Measurements from ENCODE around the gene EEF1AKMT3. TPM values are rescaled to one million over a fixed set of nuclear protein-coding genes. Genes with fewer than 3 reads are reported as not detected.

EEF1AKMT3 gene
- total and polyA plus RNA-seq, 9 of the 15 experiments (the other 6 are each of a cell fraction or from before 2014, with no cell fraction given) = 4.1 to 17.2 (median 7.9) TPM

DNA sequence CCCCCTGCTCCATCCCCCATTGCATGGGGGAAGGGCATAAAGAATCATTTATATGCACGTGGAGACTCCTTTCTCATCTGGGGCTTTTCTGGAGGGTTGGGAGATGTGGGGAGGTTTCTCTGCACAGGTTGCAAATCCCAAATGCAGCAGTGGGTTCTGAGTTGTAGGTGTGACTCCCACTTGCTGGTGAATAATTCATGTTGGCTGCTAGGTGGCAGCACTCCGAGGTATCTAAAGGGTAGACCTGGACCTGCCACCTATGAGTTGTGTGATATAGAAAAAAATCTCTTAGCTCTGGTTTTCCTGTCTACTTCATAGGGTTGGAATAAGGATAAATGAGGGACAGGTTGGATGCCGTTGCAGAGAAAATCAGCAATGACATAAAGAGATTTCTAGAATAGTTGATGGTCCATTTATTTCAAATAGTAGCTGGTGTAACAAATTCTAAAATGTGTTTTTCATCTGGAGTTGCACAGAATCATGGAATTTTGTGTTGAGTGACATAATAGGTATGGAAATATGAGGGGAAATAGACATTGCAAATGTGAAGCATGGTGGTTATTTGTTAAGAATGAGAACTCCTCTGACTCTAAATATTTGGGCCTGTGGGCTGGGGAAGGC, 12.9 kb upstream of the EEF1AKMT3 start:
- FAIRE-seq (peak; percentile 68), ATAC-seq (peak; percentile 37), DNase-seq (ENCODE audit: extremely low read depth in 1 of 4, low spot score in 3 of 4) (peak in 2 of 4 experiments; percentile 37 to 58)
- no peak overlapping the region for H3K9ac ChIP-seq (ENCODE audit: insufficient read depth in 1 of 2, low read depth in 2 of 2, low read length in 2 of 2)
- H3K79me2 ChIP-seq (ENCODE audit: control insufficient read depth, insufficient read depth, low read length) = peaks cover 11% of the 10 kb centered on the region; the same call in 2 of the 3 replicates
- H3K9me3 ChIP-seq (replicated peaks; ENCODE audit: control insufficient read depth, insufficient read depth, low read depth, low read length) = no peaks in the 10 kb centered on the region
- in situ Hi-C loops (cut with MboI) (no loop called here), intact Hi-C loops (cut with micrococcal nuclease) (loop anchor here (2.0 kb wide), 1 partner anchor 55 kb away; no protein-coding TSS in a partner anchor)
- H3K4me1 ChIP-seq (replicated peaks in 1 of 2; ENCODE audit: control insufficient read depth in 2 of 2, insufficient read depth in 2 of 2, low read length in 2 of 2) = peaks cover 10 to 24% of the 10 kb centered on the region in 2 experiments; a peak in 4 of 5 replicates
- no peak overlapping the region for H3K4me3 ChIP-seq
- H4K20me1 ChIP-seq (replicated peaks; ENCODE audit: control insufficient read depth, insufficient read depth, low read length) = no peaks in the 10 kb centered on the region
- peaks cover 15% of the 10 kb centered on the region; the same call in 2 of the 3 replicates for H3K36me3 ChIP-seq (ENCODE audit: control insufficient read depth, insufficient read depth, low read length)
- H2AFZ ChIP-seq (ENCODE audit: low read depth, low read length) = no peak overlapping the region
- no peak for TF ChIP-seq FOXK1 (CRISPR knock-in tag; IDR thresholded peaks at IDR 0.05; ENCODE audit: borderline replicate concordance)
- TF ChIP-seq, protein P1, sequence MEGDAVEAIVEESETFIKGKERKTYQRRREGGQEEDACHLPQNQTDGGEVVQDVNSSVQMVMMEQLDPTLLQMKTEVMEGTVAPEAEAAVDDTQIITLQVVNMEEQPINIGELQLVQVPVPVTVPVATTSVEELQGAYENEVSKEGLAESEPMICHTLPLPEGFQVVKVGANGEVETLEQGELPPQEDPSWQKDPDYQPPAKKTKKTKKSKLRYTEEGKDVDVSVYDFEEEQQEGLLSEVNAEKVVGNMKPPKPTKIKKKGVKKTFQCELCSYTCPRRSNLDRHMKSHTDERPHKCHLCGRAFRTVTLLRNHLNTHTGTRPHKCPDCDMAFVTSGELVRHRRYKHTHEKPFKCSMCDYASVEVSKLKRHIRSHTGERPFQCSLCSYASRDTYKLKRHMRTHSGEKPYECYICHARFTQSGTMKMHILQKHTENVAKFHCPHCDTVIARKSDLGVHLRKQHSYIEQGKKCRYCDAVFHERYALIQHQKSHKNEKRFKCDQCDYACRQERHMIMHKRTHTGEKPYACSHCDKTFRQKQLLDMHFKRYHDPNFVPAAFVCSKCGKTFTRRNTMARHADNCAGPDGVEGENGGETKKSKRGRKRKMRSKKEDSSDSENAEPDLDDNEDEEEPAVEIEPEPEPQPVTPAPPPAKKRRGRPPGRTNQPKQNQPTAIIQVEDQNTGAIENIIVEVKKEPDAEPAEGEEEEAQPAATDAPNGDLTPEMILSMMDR (IDR thresholded peaks at IDR 0.05 in 2 of 3, conservative IDR thresholded peaks at IDR 0.05 in 1 of 3; ENCODE audit: insufficient read depth in 2 of 3, low read depth in 1 of 3, low read length in 3 of 3) = peak; percentile 50 to 65 (median 59); a peak in 5 of 6 replicates
- TF ChIP-seq, protein P2, sequence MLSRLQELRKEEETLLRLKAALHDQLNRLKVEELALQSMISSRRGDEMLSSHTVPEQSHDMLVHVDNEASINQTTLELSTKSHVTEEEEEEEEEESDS (CRISPR knock-in tag; IDR thresholded peaks at IDR 0.05) = no peak
- 0 out of 2 replicates have a peak, but pooled peaks have one; percentile 23 for TF ChIP-seq JUND (IDR thresholded peaks at IDR 0.05; ENCODE audit: borderline replicate concordance, low read depth, low read length)
- no peak for TF ChIP-seq JUND (tag; IDR thresholded peaks at IDR 0.05; ENCODE audit: borderline replicate concordance, low read depth, low read length)
- TF ChIP-seq RAD21 (CRISPR knock-in tag; conservative IDR thresholded peaks at IDR 0.05 in 1 of 2, IDR thresholded peaks at IDR 0.05 in 1 of 2) = 0 out of 4 replicates have a peak, but pooled peaks of 1 of the 2 experiments have one; percentile 8
- no peak for TF ChIP-seq SRSF1 (IDR thresholded peaks at IDR 0.05; ENCODE audit: low read depth, low read length)
- no peak for TF ChIP-seq ZNF436 (CRISPR knock-in tag; IDR thresholded peaks at IDR 0.05)
- TF ChIP-seq ZNF586 (CRISPR knock-in tag; conservative IDR thresholded peaks at IDR 0.05) = no peak
- TF ChIP-seq ILK (tag; IDR thresholded peaks at IDR 0.05; ENCODE audit: borderline replicate concordance, low read depth) = no peak
- CTCF ChIA-PET (ENCODE audit: low intra/inter-chr PET ratio) = interaction anchor here (0.5 to 1.4 kb wide), 2 partner anchors 146 to 496 kb away, joined by 3 to 6 read pairs; no protein-coding TSS in a partner anchor
- POLR2A ChIA-PET = interaction anchor here (0.6 to 2.3 kb wide), 5 partner anchors 8 to 22 kb away, joined by 3 to 11 read pairs (median 3); partner anchors contain the start of genes EEF1AKMT3, METTL1 and TSPAN31
- no peaks in the 10 kb centered on the region for H3K9me1 ChIP-seq (ENCODE audit: control insufficient read depth, insufficient read depth, low read length)
- no TSS peak for BruUV-seq (replicated peaks)
- no peak overlapping the region for H3K4me2 ChIP-seq (ENCODE audit: insufficient read depth, low read length)
- no peak overlapping the region for H3K27ac ChIP-seq (ENCODE audit: extremely low read depth, low read depth, low read length)
- WGBS (ENCODE audit: insufficient coverage, low coverage, missing lambda C conversion rate) = 18% methylated on average over 3 of the region's 3 CpGs
- H3K27me3 ChIP-seq (ENCODE audit: control insufficient read depth in 2 of 2, insufficient read depth in 2 of 2, low read length in 2 of 2) = no peaks in the 10 kb centered on the region

All from K562 (cell line).